Measurements from ENCODE around the gene TCF7.

The TCF7 gene
- total RNA-seq = 18.8 to 373 (median 192) reads per million in 9 experiments

- H3K9me3 Mint-ChIP-seq = no peaks in the 10 kb centered on the region
- H3K36me3 Mint-ChIP-seq (ENCODE audit: insufficient read depth) = peaks cover 70% of the 10 kb centered on the region
- H3K27ac Mint-ChIP-seq = peak within 1 kb of the TSS; percentile 95 to 99
- ATAC-seq (replicated peaks) (peak; percentile 66), DNase-seq (peak; percentile 65 to 74 (median 67))
- H3K4me3 Mint-ChIP-seq = peak within 1 kb of the TSS; percentile 87 to 89
- peaks cover 46 to 66% of the 10 kb centered on the region in 2 donors for H3K4me1 Mint-ChIP-seq (ENCODE audit: low read depth in 2 of 2)
- no peaks in the 10 kb centered on the region for H3K27me3 Mint-ChIP-seq
These were observed at the start of gene TCF7 for GRCh38 chr5:134113902-134114875. TSS of gene TCF7 (plus strand) at chr5:134114681. CDS start at chr5:134114907, 226 bp downstream.

- no peak overlapping the region for H3K27ac Mint-ChIP-seq
- no peaks in the 10 kb centered on the region for H3K9me3 Mint-ChIP-seq
- H3K36me3 Mint-ChIP-seq (ENCODE audit: insufficient read depth) = no peaks in the 10 kb centered on the region
- DNase-seq = no peak
- H3K4me3 Mint-ChIP-seq = no peak overlapping the region
- no peak for ATAC-seq (replicated peaks)
- peaks cover 7 to 26% of the 10 kb centered on the region in 2 donors for H3K27me3 Mint-ChIP-seq
- peaks cover 6 to 13% of the 10 kb centered on the region in 2 donors for H3K4me1 Mint-ChIP-seq (ENCODE audit: low read depth in 2 of 2)
These were observed 44.9 kb upstream of the TCF7 start for GRCh38 chr5:134069553-134069952.

GRCh38 chr5:134070725-134071613 lies 43.5 kb upstream of the TCF7 start:
- Mint-ChIP-seq H3K27me3 (peaks cover 7 to 26% of the 10 kb centered on the region in 2 donors), H3K36me3 (ENCODE audit: insufficient read depth) (no peaks in the 10 kb centered on the region), H3K4me3 (peak overlapping the region; percentile 67 to 74), H3K27ac (peak overlapping the region; percentile 11 to 14), H3K4me1 (ENCODE audit: low read depth in 2 of 2) (peaks cover 6 to 13% of the 10 kb centered on the region in 2 donors), H3K9me3 (no peaks in the 10 kb centered on the region)
- ATAC-seq (replicated peaks) (peak; percentile 75), DNase-seq (peak in 1 of 3 experiments; percentile 7)

- Mint-ChIP-seq H3K4me3 (peak overlapping the region; percentile 67 to 74), H3K36me3 (ENCODE audit: insufficient read depth) (no peaks in the 10 kb centered on the region), H3K9me3 (no peaks in the 10 kb centered on the region), H3K27ac (peak overlapping the region in 1 of 2 donors; percentile 11), H3K4me1 (ENCODE audit: low read depth in 2 of 2) (peaks cover 6 to 13% of the 10 kb centered on the region in 2 donors), H3K27me3 (peaks cover 7 to 26% of the 10 kb centered on the region in 2 donors)
- ATAC-seq (replicated peaks) = peak; percentile 17
- no peak for DNase-seq
These were observed 42.8 kb upstream of the TCF7 start for GRCh38 chr5:134071614-134072207.

- ATAC-seq (replicated peaks) = no peak
- no peaks in the 10 kb centered on the region for H3K36me3 Mint-ChIP-seq (ENCODE audit: insufficient read depth)
- no peaks in the 10 kb centered on the region for H3K9me3 Mint-ChIP-seq
- peak overlapping the region in 1 of 2 donors; percentile 74 for H3K4me3 Mint-ChIP-seq
- no peak for DNase-seq
- no peak overlapping the region for H3K27ac Mint-ChIP-seq
- H3K27me3 Mint-ChIP-seq = peaks cover 7 to 26% of the 10 kb centered on the region in 2 donors
- peaks cover 6 to 13% of the 10 kb centered on the region in 2 donors for H3K4me1 Mint-ChIP-seq (ENCODE audit: low read depth in 2 of 2)
These were observed 41.8 kb upstream of the TCF7 start for GRCh38 chr5:134072471-134073210.

- H3K4me3 Mint-ChIP-seq = no peak overlapping the region
- H3K27ac Mint-ChIP-seq = no peak overlapping the region
- DNase-seq = no peak
- H3K27me3 Mint-ChIP-seq = peaks cover 6 to 24% of the 10 kb centered on the region in 2 donors
- H3K4me1 Mint-ChIP-seq (ENCODE audit: low read depth in 2 of 2) = peaks cover 6 to 8% of the 10 kb centered on the region in 2 donors
- H3K36me3 Mint-ChIP-seq (ENCODE audit: insufficient read depth) = no peaks in the 10 kb centered on the region
- no peak for ATAC-seq (replicated peaks)
- H3K9me3 Mint-ChIP-seq = no peaks in the 10 kb centered on the region
These were observed 41.1 kb upstream of the TCF7 start for GRCh38 chr5:134073404-134073803.

GRCh38 chr5:134075102-134075501 lies 39.4 kb upstream of the TCF7 start:
- no peak for DNase-seq
- ATAC-seq (replicated peaks) = no peak
- Mint-ChIP-seq H3K4me3 (no peak overlapping the region), H3K36me3 (ENCODE audit: insufficient read depth) (no peaks in the 10 kb centered on the region), H3K27me3 (peaks cover 0 to 7% of the 10 kb centered on the region in 2 donors), H3K9me3 (no peaks in the 10 kb centered on the region), H3K4me1 (ENCODE audit: low read depth in 2 of 2) (peaks cover 12 to 15% of the 10 kb centered on the region in 2 donors), H3K27ac (no peak overlapping the region)

GRCh38 chr5:134077926-134078580 lies 36.4 kb upstream of the TCF7 start:
- DNase-seq = no peak
- Mint-ChIP-seq H3K27me3 (no peaks in the 10 kb centered on the region), H3K9me3 (no peaks in the 10 kb centered on the region), H3K4me3 (no peak overlapping the region), H3K27ac (no peak overlapping the region), H3K4me1 (ENCODE audit: low read depth in 2 of 2) (peaks cover 11 to 14% of the 10 kb centered on the region in 2 donors), H3K36me3 (ENCODE audit: insufficient read depth) (no peaks in the 10 kb centered on the region)
- no peak for ATAC-seq (replicated peaks)

- Mint-ChIP-seq H3K9me3 (no peaks in the 10 kb centered on the region), H3K27me3 (no peaks in the 10 kb centered on the region), H3K36me3 (ENCODE audit: insufficient read depth) (no peaks in the 10 kb centered on the region), H3K27ac (peak overlapping the region in 1 of 2 donors; percentile 79), H3K4me3 (peak overlapping the region in 1 of 2 donors; percentile 25), H3K4me1 (ENCODE audit: low read depth in 2 of 2) (peaks cover 14% of the 10 kb centered on the region in 2 donors)
- no peak for DNase-seq
- ATAC-seq (replicated peaks) = peak; percentile 77
These were observed 34.5 kb upstream of the TCF7 start for GRCh38 chr5:134079748-134080581.

- H3K27ac Mint-ChIP-seq = no peak overlapping the region
- H3K4me3 Mint-ChIP-seq = no peak overlapping the region
- no peaks in the 10 kb centered on the region for H3K27me3 Mint-ChIP-seq
- H3K9me3 Mint-ChIP-seq = no peaks in the 10 kb centered on the region
- ATAC-seq (replicated peaks) = no peak
- no peaks in the 10 kb centered on the region for H3K36me3 Mint-ChIP-seq (ENCODE audit: insufficient read depth)
- peaks cover 23 to 26% of the 10 kb centered on the region in 2 donors for H3K4me1 Mint-ChIP-seq (ENCODE audit: low read depth in 2 of 2)
- no peak for DNase-seq
These were observed 32.1 kb upstream of the TCF7 start for GRCh38 chr5:134082264-134082992.

- H3K4me1 Mint-ChIP-seq (ENCODE audit: low read depth in 2 of 2) = peaks cover 26 to 27% of the 10 kb centered on the region in 2 donors
- peak overlapping the region in 1 of 2 donors; percentile 38 for H3K27ac Mint-ChIP-seq
- H3K4me3 Mint-ChIP-seq = no peak overlapping the region
These were observed 31.0 kb upstream of the TCF7 start for GRCh38 chr5:134083517-134083916.

More at GRCh38 chr5:134083517-134083916, 31.0 kb upstream of the TCF7 start:
- Mint-ChIP-seq H3K27me3 (no peaks in the 10 kb centered on the region), H3K36me3 (ENCODE audit: insufficient read depth) (no peaks in the 10 kb centered on the region), H3K9me3 (no peaks in the 10 kb centered on the region)
- ATAC-seq (replicated peaks) = no peak
- no peak for DNase-seq
